Measurements from ENCODE around the gene EEF1AKMT3. TPM values are rescaled to one million over a fixed set of nuclear protein-coding genes. Genes with fewer than 3 reads are reported as not detected.
A peak's percentile ranks its signal among the peaks of the same experiment; 100 is the strongest.

Gene EEF1AKMT3
- total RNA-seq, 2 donors from 2014 or later: 2.0 to 3.2 TPM

DNA sequence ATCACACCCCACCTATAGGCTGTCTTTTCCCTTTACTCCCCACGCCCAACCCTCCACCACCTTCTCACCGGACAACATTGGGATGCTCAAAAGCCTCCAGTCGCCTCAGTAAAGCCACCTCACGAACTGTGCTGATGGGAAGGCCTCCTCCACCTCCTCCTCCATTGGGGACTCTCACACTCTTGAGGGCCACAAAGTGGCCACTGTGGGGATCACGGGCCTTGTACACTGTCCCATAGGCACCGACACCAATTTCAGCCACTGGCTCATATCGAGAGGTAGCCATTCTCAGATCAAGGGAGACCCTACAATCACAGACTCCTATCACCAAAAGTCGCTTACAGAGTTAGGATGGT, 21.0 kb upstream of the EEF1AKMT3 start:
- peaks cover 50 to 51% of the 10 kb centered on the region in 2 donors for H3K4me1 Mint-ChIP-seq (ENCODE audit: low read depth in 2 of 2)
- DNase-seq (ENCODE audit: low spot score) (no peak), ATAC-seq (no peak)
- H3K9me3 Mint-ChIP-seq: no peaks in the 10 kb centered on the region
- peak overlapping the region; percentile 88 to 90 for H3K27ac Mint-ChIP-seq
- H3K27me3 Mint-ChIP-seq: no peaks in the 10 kb centered on the region
- peak overlapping the region; percentile 94 for H3K4me3 Mint-ChIP-seq
- H3K36me3 Mint-ChIP-seq: peaks cover 24% of the 10 kb centered on the region

DNA sequence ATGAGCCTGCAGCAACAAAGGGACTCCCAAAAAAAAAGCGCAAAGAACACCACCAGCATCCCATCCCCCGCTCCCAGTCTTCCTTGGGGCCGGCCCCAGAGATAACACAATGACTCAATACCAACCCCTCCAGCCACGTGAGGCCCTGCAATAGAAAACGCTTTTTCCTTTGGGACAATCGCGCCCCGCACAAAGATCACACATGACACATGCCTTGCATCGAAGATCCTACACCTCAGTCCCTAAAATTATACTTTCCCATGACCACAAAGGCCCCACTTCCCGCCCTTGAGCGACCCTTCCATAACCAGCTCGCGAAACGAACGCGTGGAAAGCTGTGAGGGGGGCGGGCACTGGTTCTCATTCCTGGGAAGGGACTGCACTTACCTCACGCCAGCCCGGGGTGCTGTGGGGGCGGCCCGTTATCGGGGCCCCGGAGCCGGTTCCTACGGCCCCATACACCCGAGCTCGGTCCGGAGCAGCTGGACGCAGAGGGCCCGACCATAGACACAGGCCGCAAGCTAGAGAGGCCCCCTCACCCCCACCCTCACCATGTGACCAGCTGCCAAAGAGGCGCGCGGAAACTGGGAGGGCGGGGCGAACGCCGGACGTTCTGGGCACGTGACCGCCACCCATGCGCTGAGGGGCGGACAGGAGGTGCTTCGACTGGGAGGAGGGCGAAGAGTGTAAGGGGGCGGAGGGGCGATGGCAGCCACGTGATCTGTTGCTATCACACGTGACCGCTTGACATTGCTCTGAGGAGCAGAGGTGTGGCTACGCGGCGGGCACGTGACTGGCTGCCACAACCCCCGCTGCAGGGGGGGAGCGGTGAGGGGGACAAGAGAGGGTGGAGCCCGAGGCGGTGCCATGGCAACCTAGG, 20.4 kb upstream of the EEF1AKMT3 start, which contains the start of gene CDK4:
TSS of gene CDK4 (minus strand) at position 523 of the 880 bp plus-strand sequence. CDS start 593 bp downstream, outside the sequence.
- H3K9me3 Mint-ChIP-seq: no peaks in the 10 kb centered on the region
- H3K4me1 Mint-ChIP-seq (ENCODE audit: low read depth in 2 of 2): peaks cover 54% of the 10 kb centered on the region in 2 donors
- H3K36me3 Mint-ChIP-seq: peaks cover 23% of the 10 kb centered on the region
- H3K4me3 Mint-ChIP-seq: peak within 1 kb of the TSS; percentile 94
- peak; percentile 89 to 93 for ATAC-seq
- H3K27me3 Mint-ChIP-seq: no peaks in the 10 kb centered on the region
- peak; percentile 99 for DNase-seq (ENCODE audit: low spot score)
- H3K27ac Mint-ChIP-seq: peak within 1 kb of the TSS; percentile 88 to 90

DNA sequence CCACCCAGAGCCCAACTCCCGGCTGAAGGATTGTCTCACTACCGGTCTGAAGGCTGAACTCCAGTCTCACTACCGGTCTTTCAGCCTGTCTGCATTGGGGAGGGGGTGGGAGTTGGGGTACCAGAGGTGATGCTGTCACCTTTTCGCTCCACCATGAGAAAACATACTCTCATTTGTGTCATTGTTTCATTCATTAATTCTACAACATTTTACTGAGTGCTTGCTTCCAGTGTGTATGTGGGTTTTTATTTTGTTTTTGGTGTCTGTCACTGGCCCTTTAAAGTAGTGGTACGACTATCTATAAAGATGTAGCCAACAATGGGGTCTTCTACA, 19.8 kb upstream of the EEF1AKMT3 start:
- no peaks in the 10 kb centered on the region for H3K27me3 Mint-ChIP-seq
- ATAC-seq: no peak
- H3K4me3 Mint-ChIP-seq: peak overlapping the region; percentile 94
- peaks cover 19% of the 10 kb centered on the region for H3K36me3 Mint-ChIP-seq
- peak overlapping the region; percentile 88 to 90 for H3K27ac Mint-ChIP-seq
- peaks cover 55% of the 10 kb centered on the region in 2 donors for H3K4me1 Mint-ChIP-seq (ENCODE audit: low read depth in 2 of 2)
- no peaks in the 10 kb centered on the region for H3K9me3 Mint-ChIP-seq
- DNase-seq (ENCODE audit: low spot score): no peak

DNA sequence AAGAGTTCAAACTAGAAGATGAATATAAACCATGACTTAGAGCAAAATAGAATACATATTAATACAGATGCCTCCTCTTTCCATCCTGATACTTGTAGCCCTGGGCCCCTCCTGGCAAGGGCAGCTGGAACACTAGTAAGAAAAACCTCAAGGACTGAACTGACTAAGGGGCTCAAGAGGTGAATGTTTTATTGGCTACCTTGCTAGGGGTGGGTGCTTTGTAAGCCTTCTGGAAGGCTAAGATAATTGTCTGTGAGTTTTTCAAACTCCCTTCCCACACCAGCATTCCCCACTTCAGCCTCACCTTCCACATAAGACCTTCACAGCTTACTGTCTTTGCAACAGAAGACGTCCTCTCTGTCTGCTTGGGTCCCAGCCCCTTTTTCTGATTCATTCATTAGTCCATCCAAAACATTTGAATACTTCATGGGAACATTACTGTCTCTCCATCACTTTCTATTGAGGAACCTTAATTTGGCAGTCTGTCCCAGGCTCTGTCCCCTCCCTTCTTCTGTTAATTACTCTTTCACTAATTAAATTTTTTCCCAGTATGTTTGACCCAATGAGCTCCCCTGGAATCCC, 18.6 kb upstream of the EEF1AKMT3 start:
- H3K9me3 Mint-ChIP-seq: no peaks in the 10 kb centered on the region
- ATAC-seq (no peak), DNase-seq (ENCODE audit: low spot score) (no peak)
- peaks cover 59 to 60% of the 10 kb centered on the region in 2 donors for H3K4me1 Mint-ChIP-seq (ENCODE audit: low read depth in 2 of 2)
- peak overlapping the region; percentile 88 to 90 for H3K27ac Mint-ChIP-seq
- peaks cover 19% of the 10 kb centered on the region for H3K36me3 Mint-ChIP-seq
- peak overlapping the region; percentile 94 for H3K4me3 Mint-ChIP-seq
- no peaks in the 10 kb centered on the region for H3K27me3 Mint-ChIP-seq

DNA sequence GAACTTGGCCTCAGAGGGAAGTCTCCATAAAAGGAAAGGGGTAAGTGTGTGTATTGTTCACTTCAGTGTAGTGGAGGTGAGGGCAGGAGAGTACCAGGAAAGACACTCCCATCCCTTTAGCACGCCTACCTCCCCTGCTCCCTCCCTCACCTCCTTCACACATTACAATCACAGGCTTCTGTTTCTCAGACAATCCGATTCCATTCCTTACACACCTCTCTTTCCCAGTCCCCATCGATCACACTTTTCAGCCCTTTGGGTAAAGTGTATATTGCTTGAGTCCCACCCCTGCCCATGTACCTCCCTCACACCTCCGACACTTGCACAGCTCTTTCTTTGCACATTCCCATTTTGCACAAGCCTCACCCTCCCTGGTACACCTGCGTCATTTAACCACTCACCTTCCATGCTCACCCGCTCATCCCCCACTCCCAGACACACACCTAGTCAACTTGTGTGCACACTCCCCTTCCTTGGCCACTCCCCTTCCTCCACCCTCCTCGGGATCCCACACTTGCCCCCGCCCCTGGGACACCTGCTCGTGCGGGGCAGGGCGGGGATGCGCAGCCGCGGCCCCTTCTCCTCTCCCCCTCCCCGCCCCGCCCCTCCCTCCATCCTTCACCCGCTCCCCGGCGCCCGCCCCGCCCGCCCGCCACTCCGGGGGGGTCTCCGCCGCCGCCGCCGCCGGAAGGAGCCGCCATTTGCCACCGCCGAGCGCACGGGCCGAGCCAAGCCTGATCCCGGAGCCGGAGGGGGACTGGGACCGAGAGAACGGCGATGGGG, 17.8 kb upstream of the EEF1AKMT3 start, which contains the start of gene MARCHF9:
TSS of gene MARCHF9 (plus strand) at position 693 of the 783 bp plus-strand sequence. CDS start 426 bp downstream, outside the sequence.
- ATAC-seq (peak; percentile 38 to 42), DNase-seq (ENCODE audit: low spot score) (no peak)
- Mint-ChIP-seq H3K9me3 (no peaks in the 10 kb centered on the region), H3K27me3 (no peaks in the 10 kb centered on the region), H3K36me3 (peaks cover 14% of the 10 kb centered on the region), H3K4me1 (ENCODE audit: low read depth in 2 of 2) (peaks cover 59 to 60% of the 10 kb centered on the region in 2 donors), H3K27ac (peak within 1 kb of the TSS; percentile 88 to 90), H3K4me3 (peak within 1 kb of the TSS; percentile 94)

DNA sequence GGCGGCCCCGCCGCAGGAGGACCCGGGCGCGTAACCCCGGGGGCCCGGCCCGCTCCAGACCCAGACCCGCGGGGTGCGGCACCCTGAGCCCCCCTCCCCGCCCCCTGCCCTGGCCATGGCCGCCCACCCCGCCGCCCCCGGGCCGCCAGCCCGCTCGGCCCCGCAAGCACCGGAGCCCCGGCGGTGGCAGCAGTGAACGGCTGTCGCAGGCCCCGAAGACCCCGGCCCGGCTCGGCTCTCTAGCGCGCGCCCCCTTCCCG, 17.3 kb upstream of the EEF1AKMT3 start:
- Mint-ChIP-seq H3K36me3 (peaks cover 14% of the 10 kb centered on the region), H3K9me3 (no peaks in the 10 kb centered on the region), H3K4me3 (no peak overlapping the region), H3K4me1 (ENCODE audit: low read depth in 2 of 2) (peaks cover 59 to 64% of the 10 kb centered on the region in 2 donors), H3K27ac (no peak overlapping the region), H3K27me3 (no peaks in the 10 kb centered on the region)
- no peak for ATAC-seq
- DNase-seq (ENCODE audit: low spot score): no peak

DNA sequence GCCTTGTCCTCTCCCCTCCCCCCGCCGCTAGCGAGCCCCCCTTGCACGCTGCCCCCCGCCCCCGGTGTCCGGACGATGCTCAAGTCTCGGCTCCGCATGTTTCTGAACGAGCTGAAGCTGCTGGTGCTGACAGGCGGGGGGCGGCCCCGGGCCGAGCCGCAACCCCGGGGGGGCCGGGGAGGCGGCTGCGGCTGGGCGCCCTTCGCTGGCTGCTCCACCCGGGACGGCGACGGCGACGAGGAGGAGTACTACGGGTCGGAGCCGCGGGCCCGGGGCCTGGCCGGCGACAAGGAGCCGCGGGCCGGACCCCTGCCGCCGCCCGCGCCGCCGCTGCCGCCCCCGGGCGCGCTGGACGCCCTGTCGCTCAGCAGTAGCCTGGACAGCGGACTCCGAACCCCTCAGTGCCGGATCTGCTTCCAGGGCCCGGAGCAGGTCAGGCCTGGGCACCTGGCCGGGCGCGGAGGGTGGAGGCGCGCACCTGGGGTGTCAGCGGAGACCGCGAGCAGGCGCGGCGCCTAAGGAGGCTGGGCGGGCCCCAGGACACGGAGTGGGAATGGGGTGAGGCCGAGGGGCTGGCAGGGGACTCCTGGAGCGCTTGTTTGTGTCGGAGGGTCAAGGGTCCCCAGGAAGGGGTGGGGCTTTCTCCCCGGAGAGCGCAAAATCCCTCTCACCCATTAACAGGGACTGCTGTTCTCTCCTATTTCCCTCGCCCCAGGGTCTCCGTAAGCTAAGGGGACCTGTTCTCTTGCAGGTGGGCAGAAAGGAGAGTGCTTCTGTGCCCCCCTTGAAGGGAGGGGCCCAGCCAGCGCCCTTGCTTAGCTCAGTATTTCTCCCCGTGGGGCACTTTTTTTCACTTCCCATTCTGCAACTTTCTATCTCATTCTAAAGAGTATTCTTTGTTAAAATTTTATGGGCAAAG, 16.7 kb upstream of the EEF1AKMT3 start:
- Mint-ChIP-seq H3K27me3 (no peaks in the 10 kb centered on the region), H3K4me1 (ENCODE audit: low read depth in 2 of 2) (peaks cover 55 to 58% of the 10 kb centered on the region in 2 donors), H3K9me3 (no peaks in the 10 kb centered on the region), H3K4me3 (peak overlapping the region; percentile 88), H3K27ac (peak overlapping the region; percentile 63 to 86), H3K36me3 (peaks cover 9% of the 10 kb centered on the region)
- ATAC-seq: no peak
- DNase-seq (ENCODE audit: low spot score): no peak

DNA sequence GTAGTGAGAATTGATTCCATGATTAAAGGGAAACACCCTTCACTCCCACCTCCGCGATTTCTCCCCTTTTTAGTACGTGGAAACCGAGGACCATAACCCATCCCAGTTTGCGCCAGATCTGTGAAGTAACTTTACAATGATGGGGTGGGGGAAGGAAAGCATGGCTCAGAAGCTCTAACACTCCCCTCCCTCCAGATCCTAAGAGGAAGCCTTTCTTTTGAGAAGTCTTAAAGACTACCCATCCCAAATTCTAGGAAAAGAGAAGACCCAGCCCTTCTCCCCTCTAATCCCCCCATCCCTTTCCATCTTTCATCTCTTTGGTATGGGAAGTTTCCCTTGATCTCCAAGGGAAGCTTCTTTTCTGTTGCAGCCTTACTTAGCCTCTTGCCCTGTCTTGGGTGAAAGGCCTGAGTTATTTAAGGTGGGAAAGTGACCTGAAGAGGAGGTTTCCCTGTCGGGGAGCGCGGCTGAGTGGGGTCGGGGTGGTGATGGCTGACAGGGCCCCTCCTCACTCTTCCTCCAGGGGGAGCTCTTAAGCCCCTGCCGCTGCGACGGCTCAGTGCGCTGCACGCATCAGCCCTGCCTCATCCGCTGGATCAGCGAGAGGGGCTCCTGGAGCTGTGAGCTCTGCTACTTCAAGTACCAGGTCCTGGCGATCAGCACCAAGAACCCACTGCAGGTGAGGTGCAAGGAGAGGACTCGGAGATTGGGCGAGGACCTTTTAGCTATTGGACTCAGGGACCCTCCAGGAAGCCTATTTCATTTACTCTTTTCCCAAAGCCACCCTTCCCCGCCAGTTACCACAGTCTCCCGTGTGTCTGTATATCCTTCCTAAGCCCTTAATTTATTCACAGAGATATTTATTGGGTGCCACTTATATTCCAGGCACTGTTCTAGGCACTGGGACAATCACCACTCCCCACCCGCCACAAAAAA, 15.7 kb upstream of the EEF1AKMT3 start:
- Mint-ChIP-seq H3K27me3 (no peaks in the 10 kb centered on the region), H3K4me1 (ENCODE audit: low read depth in 2 of 2) (peaks cover 45 to 56% of the 10 kb centered on the region in 2 donors), H3K27ac (peak overlapping the region; percentile 63 to 86), H3K9me3 (no peaks in the 10 kb centered on the region), H3K36me3 (peaks cover 3% of the 10 kb centered on the region), H3K4me3 (peak overlapping the region; percentile 88)
- ATAC-seq (peak in 1 of 2 donors; percentile 31), DNase-seq (ENCODE audit: low spot score) (peak; percentile 76)

DNA sequence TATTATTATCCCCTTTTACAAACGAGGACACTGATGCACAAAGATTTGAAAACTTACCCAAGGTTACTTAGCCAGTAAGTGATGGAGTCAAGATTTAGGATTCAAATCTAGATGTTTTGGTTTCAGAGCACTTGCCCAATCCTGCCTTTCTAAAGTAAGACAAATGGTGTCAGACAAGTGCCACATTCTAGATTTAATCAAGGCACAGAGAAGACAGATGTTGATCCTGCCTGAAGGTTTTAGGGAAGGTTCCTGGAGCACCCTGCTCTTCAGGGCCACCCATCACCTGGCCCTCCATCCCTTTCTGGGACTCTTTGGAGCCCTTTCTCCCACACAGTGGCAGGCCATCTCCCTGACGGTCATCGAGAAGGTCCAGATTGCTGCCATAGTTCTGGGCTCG, 14.6 kb upstream of the EEF1AKMT3 start:
- no peaks in the 10 kb centered on the region for H3K9me3 Mint-ChIP-seq
- H3K27me3 Mint-ChIP-seq: no peaks in the 10 kb centered on the region
- no peak overlapping the region for H3K27ac Mint-ChIP-seq
- H3K36me3 Mint-ChIP-seq: no peaks in the 10 kb centered on the region
- H3K4me1 Mint-ChIP-seq (ENCODE audit: low read depth in 2 of 2): peaks cover 38 to 50% of the 10 kb centered on the region in 2 donors
- no peak for ATAC-seq
- no peak overlapping the region for H3K4me3 Mint-ChIP-seq
- DNase-seq (ENCODE audit: low spot score): no peak

DNA sequence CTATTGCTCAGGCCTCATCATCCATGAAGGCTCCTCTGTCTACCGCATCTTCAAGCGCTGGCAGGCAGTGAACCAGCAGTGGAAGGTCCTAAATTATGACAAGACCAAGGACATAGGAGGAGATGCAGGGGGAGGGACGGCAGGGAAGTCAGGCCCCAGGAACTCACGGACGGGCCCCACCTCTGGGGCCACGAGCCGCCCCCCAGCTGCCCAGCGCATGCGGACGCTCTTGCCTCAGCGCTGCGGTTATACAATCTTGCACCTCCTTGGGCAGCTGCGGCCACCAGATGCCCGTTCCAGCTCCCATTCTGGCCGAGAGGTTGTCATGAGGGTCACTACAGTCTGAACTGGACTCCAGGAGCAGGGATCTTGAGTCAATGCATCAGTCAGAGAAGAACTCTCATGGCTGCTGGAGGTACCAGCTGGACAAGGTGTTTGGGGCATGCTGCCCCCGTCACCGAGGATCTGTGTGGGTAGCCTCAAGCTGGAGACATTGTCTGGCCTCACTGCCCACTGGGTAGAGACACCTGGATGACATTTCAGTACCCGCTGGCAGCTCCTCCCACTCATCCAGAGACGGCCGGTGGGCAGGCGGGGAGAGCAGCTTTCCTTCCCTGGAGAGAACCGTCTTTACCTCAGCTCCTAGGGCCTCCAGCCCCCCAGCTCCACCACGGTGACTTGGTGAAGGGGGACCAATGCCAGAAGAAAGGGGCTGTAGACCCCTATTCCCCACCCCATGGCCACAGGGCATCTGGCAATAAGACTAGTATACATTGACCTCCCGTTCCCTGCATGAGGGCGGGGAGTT, 13.7 kb upstream of the EEF1AKMT3 start:
- peak; percentile 46 for DNase-seq (ENCODE audit: low spot score)
- H3K4me3 Mint-ChIP-seq: no peak overlapping the region
- ATAC-seq: no peak
- peaks cover 3 to 5% of the 10 kb centered on the region in 2 donors for H3K27me3 Mint-ChIP-seq
- no peaks in the 10 kb centered on the region for H3K36me3 Mint-ChIP-seq
- H3K27ac Mint-ChIP-seq: no peak overlapping the region
- H3K9me3 Mint-ChIP-seq: no peaks in the 10 kb centered on the region
- peaks cover 28 to 44% of the 10 kb centered on the region in 2 donors for H3K4me1 Mint-ChIP-seq (ENCODE audit: low read depth in 2 of 2)

DNA sequence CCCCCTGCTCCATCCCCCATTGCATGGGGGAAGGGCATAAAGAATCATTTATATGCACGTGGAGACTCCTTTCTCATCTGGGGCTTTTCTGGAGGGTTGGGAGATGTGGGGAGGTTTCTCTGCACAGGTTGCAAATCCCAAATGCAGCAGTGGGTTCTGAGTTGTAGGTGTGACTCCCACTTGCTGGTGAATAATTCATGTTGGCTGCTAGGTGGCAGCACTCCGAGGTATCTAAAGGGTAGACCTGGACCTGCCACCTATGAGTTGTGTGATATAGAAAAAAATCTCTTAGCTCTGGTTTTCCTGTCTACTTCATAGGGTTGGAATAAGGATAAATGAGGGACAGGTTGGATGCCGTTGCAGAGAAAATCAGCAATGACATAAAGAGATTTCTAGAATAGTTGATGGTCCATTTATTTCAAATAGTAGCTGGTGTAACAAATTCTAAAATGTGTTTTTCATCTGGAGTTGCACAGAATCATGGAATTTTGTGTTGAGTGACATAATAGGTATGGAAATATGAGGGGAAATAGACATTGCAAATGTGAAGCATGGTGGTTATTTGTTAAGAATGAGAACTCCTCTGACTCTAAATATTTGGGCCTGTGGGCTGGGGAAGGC, 12.9 kb upstream of the EEF1AKMT3 start:
- H3K36me3 Mint-ChIP-seq: no peaks in the 10 kb centered on the region
- ATAC-seq (no peak), DNase-seq (ENCODE audit: low spot score) (peak; percentile 29)
- H3K9me3 Mint-ChIP-seq: no peaks in the 10 kb centered on the region
- H3K27ac Mint-ChIP-seq: no peak overlapping the region
- H3K4me3 Mint-ChIP-seq: no peak overlapping the region
- H3K4me1 Mint-ChIP-seq (ENCODE audit: low read depth in 2 of 2): peaks cover 27 to 42% of the 10 kb centered on the region in 2 donors
- H3K27me3 Mint-ChIP-seq: peaks cover 8 to 12% of the 10 kb centered on the region in 2 donors
